GM12891 (cell line): ENCODE measurements around the gene MKX.

Experiments
- POLR2A ChIP-seq: IDR thresholded peaks from 2 replicates; pipeline ENCODE4 v1.6.1; 2011; ENCODE audit warnings: low read depth, low read length, control low read depth
- POLR2AphosphoS5 ChIP-seq: IDR thresholded peaks from 2 replicates; pipeline ENCODE4 v1.6.1; 2011; ENCODE audit warnings: low read depth, low read length, control low read depth
- SPI1 ChIP-seq: IDR thresholded peaks from 2 replicates; pipeline ENCODE4 v1.6.1; 2011; ENCODE audit warnings: low read depth, low read length, control low read depth
- TAF1 ChIP-seq: IDR thresholded peaks from 2 replicates; pipeline ENCODE4 v1.6.1; 2011; ENCODE audit warnings: low read depth, low read length, control low read depth

DNA sequence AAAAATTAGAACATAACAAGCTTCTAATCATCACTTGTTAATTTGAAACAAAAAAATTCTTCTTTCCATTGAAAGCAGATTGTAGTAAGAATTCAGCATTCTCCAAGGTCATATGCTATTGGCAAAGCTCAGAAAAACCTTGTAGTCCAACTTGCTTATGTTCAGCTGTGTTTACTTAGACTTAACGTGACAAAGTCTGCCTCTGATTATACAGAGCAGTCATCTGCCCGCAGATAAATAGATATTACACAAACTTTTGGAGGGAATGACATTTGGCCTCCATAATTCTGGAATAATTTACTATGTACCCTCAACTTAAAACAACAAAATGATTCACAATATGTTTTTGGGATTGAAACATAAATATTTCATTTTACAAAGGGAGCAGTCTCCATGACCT is 45.8 kb downstream of the MKX start:
- TF ChIP-seq POLR2AphosphoS5 (no peak), POLR2A (no peak), TAF1 (no peak), SPI1 (no peak)
